D341Med (cell line): ENCODE results near the gene RNF114.
"Not testable (repeated sequence)": the region's sequence is repeated elsewhere in the genome, so short reads cannot be mapped to it uniquely, and the experiment has no call there.

Experiments used
- DNase-seq: peaks from one replicate; pipeline ENCODE4 v3.0.0; 2012; ENCODE audit warnings: low spot score

The RNF114 gene

GRCh38 chr20:49965781-49966305 lies 29.6 kb downstream of the RNF114 start:
- DNase-seq, result no peak

GRCh38 chr20:49966861-49967260 lies 30.7 kb downstream of the RNF114 start:
- no peak for DNase-seq

GRCh38 chr20:49969234-49969633 lies 33.0 kb downstream of the RNF114 start:
- no peak for DNase-seq

GRCh38 chr20:49969946-49970345 lies 33.7 kb downstream of the RNF114 start:
- DNase-seq, result no peak

- DNase-seq, result no peak
Measured at GRCh38 chr20:49970498-49970897, 34.3 kb downstream of the RNF114 start.

GRCh38 chr20:49973981-49974380 lies 37.8 kb downstream of the RNF114 start:
- no peak for DNase-seq

GRCh38 chr20:49976542-49976941 lies 40.3 kb downstream of the RNF114 start:
- no peak for DNase-seq

GRCh38 chr20:49977740-49978139 lies 41.5 kb downstream of the RNF114 start:
- DNase-seq, result not testable (repeated sequence)

- no peak for DNase-seq
Measured at GRCh38 chr20:49978685-49979029, 42.5 kb downstream of the RNF114 start.

GRCh38 chr20:49979030-49979832 lies 43.0 kb downstream of the RNF114 start:
- peak; percentile 91 for DNase-seq

- no peak for DNase-seq
Measured at GRCh38 chr20:49980140-49981008, 44.2 kb downstream of the RNF114 start.

GRCh38 chr20:49981218-49982071 lies 45.2 kb downstream of the RNF114 start:
- no peak for DNase-seq

- DNase-seq, result no peak
Measured at GRCh38 chr20:49982072-49982345, 45.8 kb downstream of the RNF114 start.

- DNase-seq, result peak; percentile 98
Measured at GRCh38 chr20:49982346-49983122, 46.3 kb downstream of the RNF114 start, which contains the start of gene SNAI1. SNAI1 (plus strand) TSS chr20:49982980; CDS start chr20:49983060, 80 bp downstream.

GRCh38 chr20:49983123-49983847 lies 47.1 kb downstream of the RNF114 start:
- DNase-seq, result no peak

GRCh38 chr20:49983848-49984408 lies 47.7 kb downstream of the RNF114 start:
- DNase-seq, result no peak

- DNase-seq, result no peak
Measured at GRCh38 chr20:49984426-49985153, 48.4 kb downstream of the RNF114 start.

- no peak for DNase-seq
Measured at GRCh38 chr20:49985157-49985556, 49.0 kb downstream of the RNF114 start.

- DNase-seq, result no peak
Measured at GRCh38 chr20:49985617-49986016, 49.4 kb downstream of the RNF114 start.

- DNase-seq, result no peak
Measured at GRCh38 chr20:49986049-49986448, 49.9 kb downstream of the RNF114 start.
